ENCODE measurements around the gene ZNF536.

Gene ZNF536

GRCh38 chr19:30596813-30597399 is 224.7 kb downstream of the ZNF536 start:
- Histone ChIP-seq H3K4me3 (ENCODE audit: low read length) (no peak overlapping the region), H3K9me3 (ENCODE audit: insufficient read depth, low read length) (no peaks in the 10 kb centered on the region), H3K36me3 (replicated peaks; ENCODE audit: low read depth, low read length) (no peaks in the 10 kb centered on the region), H3K4me1 (ENCODE audit: low read length) (no peaks in the 10 kb centered on the region), H3K27me3 (ENCODE audit: low read depth, low read length) (no peaks in the 10 kb centered on the region), H2AFZ (ENCODE audit: low read depth, low read length) (no peak overlapping the region), H4K20me1 (ENCODE audit: insufficient read depth, low read length) (no peaks in the 10 kb centered on the region), H3K9ac (ENCODE audit: low read length) (no peak overlapping the region), H3K79me2 (ENCODE audit: low read length) (no peaks in the 10 kb centered on the region), H3K27ac (ENCODE audit: low read length) (no peak overlapping the region), H3K4me2 (ENCODE audit: low read length) (no peak overlapping the region)
- TF ChIP-seq EZH2phosphoT487 (IDR thresholded peaks at IDR 0.05; ENCODE audit: low read depth): no peak
- TF ChIP-seq, protein P1, sequence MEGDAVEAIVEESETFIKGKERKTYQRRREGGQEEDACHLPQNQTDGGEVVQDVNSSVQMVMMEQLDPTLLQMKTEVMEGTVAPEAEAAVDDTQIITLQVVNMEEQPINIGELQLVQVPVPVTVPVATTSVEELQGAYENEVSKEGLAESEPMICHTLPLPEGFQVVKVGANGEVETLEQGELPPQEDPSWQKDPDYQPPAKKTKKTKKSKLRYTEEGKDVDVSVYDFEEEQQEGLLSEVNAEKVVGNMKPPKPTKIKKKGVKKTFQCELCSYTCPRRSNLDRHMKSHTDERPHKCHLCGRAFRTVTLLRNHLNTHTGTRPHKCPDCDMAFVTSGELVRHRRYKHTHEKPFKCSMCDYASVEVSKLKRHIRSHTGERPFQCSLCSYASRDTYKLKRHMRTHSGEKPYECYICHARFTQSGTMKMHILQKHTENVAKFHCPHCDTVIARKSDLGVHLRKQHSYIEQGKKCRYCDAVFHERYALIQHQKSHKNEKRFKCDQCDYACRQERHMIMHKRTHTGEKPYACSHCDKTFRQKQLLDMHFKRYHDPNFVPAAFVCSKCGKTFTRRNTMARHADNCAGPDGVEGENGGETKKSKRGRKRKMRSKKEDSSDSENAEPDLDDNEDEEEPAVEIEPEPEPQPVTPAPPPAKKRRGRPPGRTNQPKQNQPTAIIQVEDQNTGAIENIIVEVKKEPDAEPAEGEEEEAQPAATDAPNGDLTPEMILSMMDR (IDR thresholded peaks at IDR 0.05; ENCODE audit: low read depth, low read length): no peak

GRCh38 chr19:30598688-30599087 is 226.5 kb downstream of the ZNF536 start:
- Histone ChIP-seq H3K36me3 (replicated peaks; ENCODE audit: low read depth, low read length) (no peaks in the 10 kb centered on the region), H3K4me2 (ENCODE audit: low read length) (no peak overlapping the region), H4K20me1 (ENCODE audit: insufficient read depth, low read length) (no peaks in the 10 kb centered on the region), H3K4me3 (ENCODE audit: low read length) (no peak overlapping the region), H3K27ac (ENCODE audit: low read length) (no peak overlapping the region), H3K9me3 (ENCODE audit: insufficient read depth, low read length) (no peaks in the 10 kb centered on the region), H3K9ac (ENCODE audit: low read length) (no peak overlapping the region), H2AFZ (ENCODE audit: low read depth, low read length) (no peak overlapping the region), H3K27me3 (ENCODE audit: low read depth, low read length) (no peaks in the 10 kb centered on the region), H3K79me2 (ENCODE audit: low read length) (no peaks in the 10 kb centered on the region), H3K4me1 (ENCODE audit: low read length) (no peaks in the 10 kb centered on the region)
- TF ChIP-seq, protein P1 (IDR thresholded peaks at IDR 0.05; ENCODE audit: low read depth, low read length): no peak
- TF ChIP-seq EZH2phosphoT487 (IDR thresholded peaks at IDR 0.05; ENCODE audit: low read depth): no peak

DNA sequence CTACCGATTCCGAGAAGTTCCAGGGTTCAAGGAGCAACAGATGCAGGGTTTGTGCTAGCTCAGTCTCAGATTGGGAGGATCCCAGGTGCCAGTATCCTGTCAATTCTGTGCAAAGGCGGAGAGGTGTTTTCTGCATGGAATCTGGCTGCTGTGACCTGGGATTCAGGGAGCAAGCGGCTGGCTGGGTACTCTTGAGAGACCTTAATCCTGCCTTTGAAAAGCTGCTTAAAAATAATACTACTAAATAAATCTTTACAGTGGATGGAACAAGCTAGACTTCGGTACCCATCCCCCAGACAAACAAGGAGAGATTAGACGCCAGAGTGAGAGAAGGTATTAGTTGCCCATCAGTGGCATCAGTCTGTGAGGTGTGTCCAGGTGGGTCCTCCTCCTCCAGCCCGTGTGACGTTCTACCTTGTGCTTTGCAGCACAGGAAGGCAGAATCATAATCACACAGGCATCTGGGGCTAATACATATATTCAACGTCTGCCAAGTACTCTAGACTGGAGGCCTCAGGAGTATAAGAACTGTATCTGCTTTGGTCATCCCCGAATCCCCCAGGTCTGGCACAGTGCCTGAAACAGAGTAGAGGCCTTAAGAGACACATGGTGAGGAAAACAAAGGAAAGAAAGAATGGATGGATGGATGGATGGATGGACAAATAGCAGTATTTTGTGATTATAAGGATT is 230.6 kb downstream of the ZNF536 start:
- no peaks in the 10 kb centered on the region for H3K79me2 ChIP-seq (ENCODE audit: low read length)
- H2AFZ ChIP-seq (ENCODE audit: low read depth, low read length): no peak overlapping the region
- no peak overlapping the region for H3K4me2 ChIP-seq (ENCODE audit: low read length)
- H3K9me3 ChIP-seq (ENCODE audit: insufficient read depth, low read length): no peaks in the 10 kb centered on the region
- H3K4me3 ChIP-seq (ENCODE audit: low read length): no peak overlapping the region
- H3K27ac ChIP-seq (ENCODE audit: low read length): no peak overlapping the region
- no peaks in the 10 kb centered on the region for H4K20me1 ChIP-seq (ENCODE audit: insufficient read depth, low read length)
- H3K4me1 ChIP-seq (ENCODE audit: low read length): no peaks in the 10 kb centered on the region
- H3K27me3 ChIP-seq (ENCODE audit: low read depth, low read length): no peaks in the 10 kb centered on the region
- no peak overlapping the region for H3K9ac ChIP-seq (ENCODE audit: low read length)
- TF ChIP-seq, protein P1 (IDR thresholded peaks at IDR 0.05; ENCODE audit: low read depth, low read length): no peak
- TF ChIP-seq EZH2phosphoT487 (IDR thresholded peaks at IDR 0.05; ENCODE audit: low read depth): no peak
- H3K36me3 ChIP-seq (replicated peaks; ENCODE audit: low read depth, low read length): no peaks in the 10 kb centered on the region

DNA sequence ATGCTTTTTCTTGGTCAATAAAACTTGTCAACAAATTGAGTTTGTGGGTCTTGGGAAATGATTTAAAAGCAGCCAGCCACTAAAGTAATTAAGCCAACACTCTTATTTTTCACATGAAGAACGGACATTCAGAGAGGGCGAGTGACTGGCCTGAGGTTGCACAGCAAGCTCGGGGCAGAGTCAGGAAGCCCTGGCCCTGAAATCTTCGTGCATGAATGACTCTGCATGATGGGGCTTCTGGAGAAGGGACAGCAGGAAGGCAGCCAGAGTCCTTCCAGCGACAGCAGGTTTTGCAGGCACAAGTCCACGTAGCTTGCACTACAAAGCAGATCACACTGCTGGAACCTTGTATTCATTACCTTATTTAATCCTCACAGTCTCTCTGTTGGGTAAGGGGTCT is 232.5 kb downstream of the ZNF536 start:
- H3K79me2 ChIP-seq (ENCODE audit: low read length): no peaks in the 10 kb centered on the region
- TF ChIP-seq EZH2phosphoT487 (IDR thresholded peaks at IDR 0.05; ENCODE audit: low read depth): no peak
- TF ChIP-seq, protein P1 (IDR thresholded peaks at IDR 0.05; ENCODE audit: low read depth, low read length): no peak

More for the DNA sequence above, 232.5 kb downstream of the ZNF536 start:
- Histone ChIP-seq H3K27me3 (ENCODE audit: low read depth, low read length) (no peaks in the 10 kb centered on the region), H2AFZ (ENCODE audit: low read depth, low read length) (no peak overlapping the region), H3K27ac (ENCODE audit: low read length) (no peak overlapping the region), H3K4me1 (ENCODE audit: low read length) (no peaks in the 10 kb centered on the region), H3K9me3 (ENCODE audit: insufficient read depth, low read length) (no peaks in the 10 kb centered on the region), H3K4me2 (ENCODE audit: low read length) (no peak overlapping the region), H3K9ac (ENCODE audit: low read length) (no peak overlapping the region), H4K20me1 (ENCODE audit: insufficient read depth, low read length) (no peaks in the 10 kb centered on the region), H3K36me3 (replicated peaks; ENCODE audit: low read depth, low read length) (no peaks in the 10 kb centered on the region), H3K4me3 (ENCODE audit: low read length) (no peak overlapping the region)

Measured in OCI-LY3 (cell line).